Naive thymus-derived CD4-positive, alpha-beta T cell (primary cell): Measurements from ENCODE around the gene S100Z. TPM values are rescaled to one million over a fixed set of nuclear protein-coding genes. Genes with fewer than 3 reads are reported as not detected.
"Not testable (repeated sequence)": the region's sequence is repeated elsewhere in the genome, so short reads cannot be mapped to it uniquely, and the experiment has no call there.

Experiments used
- ATAC-seq: fragments of 150-1000 bp; cut with Tn5 transposase; 2 replicates; pipeline ENCODE4 v1.10.0; 2021; ENCODE audit warnings: mild to moderate bottlenecking, moderate library complexity
- CTCF ChIA-PET: fragments of 350-600 bp; sonication (Branson Sonifier 250); formaldehyde crosslinking; loops from one replicate; lab custom pipeline; 2021; ENCODE audit warnings: antibody characterized with exemption; lab: Charles Lee
- POLR2A ChIA-PET: fragments of 350-600 bp; sonication (Branson Sonifier 250); formaldehyde crosslinking; loops from one replicate; lab custom pipeline; 2021; ENCODE audit warnings: antibody characterized with exemption, inconsistent platforms; lab: Charles Lee
- DNase-seq, 9 donors: peaks; one replicate each; pipeline versions ENCODE4 v3.0.0 to v3.0.0-alpha.2; 2020 to 2022; ENCODE audit warnings: mixed read lengths in 1 of 9
- H3K27ac ChIP-seq: one replicate; pipeline ENCODE4 v1.7.0; 2013; ENCODE audit warnings: mild to moderate bottlenecking, low read depth, low read length, moderate library complexity
- H3K27me3 ChIP-seq, 2 donors: one replicate each; pipeline ENCODE4 v1.7.0; 2013; ENCODE audit warnings: low read length in 2 of 2, mild to moderate bottlenecking in 2 of 2, moderate library complexity in 2 of 2; ENCODE audit not compliant: control insufficient read depth in 2 of 2, insufficient read depth in 2 of 2
- H3K36me3 ChIP-seq, 3 experiments: 1 replicate in 2 of 3; 2 replicates in 1 of 3; pipeline ENCODE4 v1.7.0; 2013; ENCODE audit warnings: low read length in 3 of 3, mild to moderate bottlenecking in 3 of 3, moderate library complexity in 1 of 3; ENCODE audit not compliant: insufficient read depth in 3 of 3, control insufficient read depth in 2 of 3
- H3K4me1 ChIP-seq, 2 donors: one replicate each; pipeline ENCODE4 v1.7.0; 2013; ENCODE audit warnings: low read length in 2 of 2, mild to moderate bottlenecking in 2 of 2, moderate library complexity in 1 of 2; ENCODE audit not compliant: control insufficient read depth in 2 of 2, insufficient read depth in 2 of 2
- H3K4me3 ChIP-seq: 2 replicates; pipeline ENCODE4 v1.7.0; 2013; ENCODE audit warnings: mild to moderate bottlenecking, low read length
- H3K9me3 ChIP-seq, 3 experiments: 1 replicate in 2 of 3; 2 replicates in 1 of 3; pipeline ENCODE4 v1.7.0; 2013; ENCODE audit warnings: low read length in 3 of 3; ENCODE audit not compliant: control insufficient read depth in 2 of 3
- H3K27ac Mint-ChIP-seq, 9 donors: one replicate each; pipeline ENCODE4 v1.8.0; 2020 to 2022; ENCODE audit warnings: mixed read lengths in 9 of 9, mild to moderate bottlenecking in 8 of 9, moderate library complexity in 5 of 9, inconsistent platforms in 2 of 9
- H3K27me3 Mint-ChIP-seq, 5 donors: one replicate each; pipeline ENCODE4 v1.8.0; 2021 to 2022; ENCODE audit warnings: mixed read lengths in 5 of 5, mild to moderate bottlenecking in 1 of 5
- H3K36me3 Mint-ChIP-seq, 5 donors: one replicate each; pipeline ENCODE4 v1.8.0; 2020 to 2022; ENCODE audit warnings: mixed read lengths in 5 of 5, mild to moderate bottlenecking in 3 of 5, inconsistent platforms in 1 of 5
- H3K4me1 Mint-ChIP-seq, 7 donors: one replicate each; pipeline ENCODE4 v1.8.0; 2020 to 2022; ENCODE audit warnings: mixed read lengths in 7 of 7, mild to moderate bottlenecking in 3 of 7, inconsistent platforms in 1 of 7
- H3K4me3 Mint-ChIP-seq, 10 donors: one replicate each; pipeline ENCODE4 v1.8.0; 2020 to 2022; ENCODE audit warnings: mild to moderate bottlenecking in 10 of 10, mixed read lengths in 10 of 10, moderate library complexity in 6 of 10, inconsistent platforms in 2 of 10
- H3K9me3 Mint-ChIP-seq, 11 donors: one replicate each; pipeline ENCODE4 v1.8.0; 2020 to 2022; ENCODE audit warnings: mixed read lengths in 11 of 11, mild to moderate bottlenecking in 4 of 11, inconsistent platforms in 1 of 11, moderate library complexity in 1 of 11
- intact Hi-C, 2 donors: fragments of 100-400 bp; cut with micrococcal nuclease; formaldehyde crosslinking; loops; one replicate each; pipeline ENCODE4 v1.15.1; 2023
- polyA plus RNA-seq, 2 donors: library from polyadenylated mRNA; unstranded; fragments of 300-500 nt; fragmentation: Illumina TruSeq; gene quantifications; one replicate each; pipeline ENCODE4 v1.2.3, GENCODE V29; 2021
- total RNA-seq, 6 experiments: library from RNA in 5 of 6; stranded (reverse) in 5 of 6; gene quantifications; 1 replicate in 5 of 6; 2 replicates in 1 of 6; pipeline ENCODE4 v1.2.3 and lab custom pipeline; 2021 to 2026

The S100Z gene
- total and polyA plus RNA-seq, 7 experiments from 2014 or later, result 1.3 to 5.3 (median 4.2) TPM; not detected in 4

- intact Hi-C loops, result no loop called here
- H3K27me3 Mint-ChIP-seq, result peaks cover 0 to 24% (median 8%) of the 10 kb centered on the region in 5 donors
- ChIA-PET CTCF (interaction anchor here (0.7 to 1.2 kb wide), 2 partner anchors 67 to 1478 kb away, joined by 3 to 4 read pairs; no protein-coding TSS in a partner anchor), POLR2A (no interaction called here)
- no peak overlapping the region for H3K4me3 Mint-ChIP-seq
- Histone ChIP-seq H3K4me1 (no peaks in the 10 kb centered on the region), H3K4me3 (no peak overlapping the region), H3K9me3 (no peaks in the 10 kb centered on the region), H3K27me3 (no peaks in the 10 kb centered on the region), H3K36me3 (no peaks in the 10 kb centered on the region), H3K27ac (no peak overlapping the region)
- H3K36me3 Mint-ChIP-seq, result peaks cover 0 to 4% (median 3%) of the 10 kb centered on the region in 5 donors
- no peak for DNase-seq
- peaks cover 0 to 4% (median 0%) of the 10 kb centered on the region in 7 donors for H3K4me1 Mint-ChIP-seq
- no peak for ATAC-seq
- H3K27ac Mint-ChIP-seq, result no peak overlapping the region
- H3K9me3 Mint-ChIP-seq, result no peaks in the 10 kb centered on the region
Observed at GRCh38 chr5:76841361-76841760, 8.5 kb upstream of the S100Z start.

- peaks cover 0 to 4% (median 3%) of the 10 kb centered on the region in 5 donors for H3K36me3 Mint-ChIP-seq
- H3K4me1 Mint-ChIP-seq, result peaks cover 13 to 17% (median 13%) of the 10 kb centered on the region in 7 donors
- H3K4me1 ChIP-seq, result peaks cover 0 to 20% of the 10 kb centered on the region in 2 donors
- intact Hi-C loops, result no loop called here
- DNase-seq, result no peak
- no peaks in the 10 kb centered on the region for H3K9me3 ChIP-seq
- ChIA-PET POLR2A (no interaction called here), CTCF (no interaction called here)
- H3K9me3 Mint-ChIP-seq, result no peaks in the 10 kb centered on the region
- no peak for ATAC-seq
- H3K27ac Mint-ChIP-seq, result no peak overlapping the region
- no peaks in the 10 kb centered on the region for H3K36me3 ChIP-seq
- no peak overlapping the region for H3K4me3 Mint-ChIP-seq
- H3K27ac ChIP-seq, result no peak overlapping the region
- H3K27me3 ChIP-seq, result no peaks in the 10 kb centered on the region
- H3K4me3 ChIP-seq, result no peak overlapping the region
- peaks cover 0 to 16% (median 4%) of the 10 kb centered on the region in 5 donors for H3K27me3 Mint-ChIP-seq
Observed at GRCh38 chr5:76845890-76846289, 3.9 kb upstream of the S100Z start.

- Mint-ChIP-seq H3K27me3 (peaks cover 0 to under 1% (median 0%) of the 10 kb centered on the region in 5 donors), H3K36me3 (peaks cover 0 to 31% (median 0%) of the 10 kb centered on the region in 5 donors), H3K9me3 (peaks cover 0 to 15% (median 0%) of the 10 kb centered on the region in 11 donors), H3K27ac (peak overlapping the region in 8 of 9 donors; percentile 13 to 94 (median 76)), H3K4me3 (peak overlapping the region in 8 of 10 donors; percentile 7 to 80 (median 62)), H3K4me1 (peaks cover 26 to 52% (median 43%) of the 10 kb centered on the region in 7 donors)
- Histone ChIP-seq H3K4me3 (no peak overlapping the region), H3K4me1 (peaks cover 6 to 33% of the 10 kb centered on the region in 2 donors), H3K36me3 (no peaks in the 10 kb centered on the region), H3K27me3 (no peaks in the 10 kb centered on the region), H3K9me3 (no peaks in the 10 kb centered on the region), H3K27ac (no peak overlapping the region)
- no peak for DNase-seq
- ATAC-seq, result no peak
- intact Hi-C loops, result loop anchor here (1.0 to 10.0 kb wide), 2 partner anchors 31 to 136 kb away; partner anchors contain the start of genes F2R (in 1 of the 2) and F2RL1 (in 1 of the 2)
- POLR2A ChIA-PET, result no interaction called here
- CTCF ChIA-PET, result no interaction called here
Observed at GRCh38 chr5:76850543-76851145, 830 bp downstream of the S100Z start.

DNA sequence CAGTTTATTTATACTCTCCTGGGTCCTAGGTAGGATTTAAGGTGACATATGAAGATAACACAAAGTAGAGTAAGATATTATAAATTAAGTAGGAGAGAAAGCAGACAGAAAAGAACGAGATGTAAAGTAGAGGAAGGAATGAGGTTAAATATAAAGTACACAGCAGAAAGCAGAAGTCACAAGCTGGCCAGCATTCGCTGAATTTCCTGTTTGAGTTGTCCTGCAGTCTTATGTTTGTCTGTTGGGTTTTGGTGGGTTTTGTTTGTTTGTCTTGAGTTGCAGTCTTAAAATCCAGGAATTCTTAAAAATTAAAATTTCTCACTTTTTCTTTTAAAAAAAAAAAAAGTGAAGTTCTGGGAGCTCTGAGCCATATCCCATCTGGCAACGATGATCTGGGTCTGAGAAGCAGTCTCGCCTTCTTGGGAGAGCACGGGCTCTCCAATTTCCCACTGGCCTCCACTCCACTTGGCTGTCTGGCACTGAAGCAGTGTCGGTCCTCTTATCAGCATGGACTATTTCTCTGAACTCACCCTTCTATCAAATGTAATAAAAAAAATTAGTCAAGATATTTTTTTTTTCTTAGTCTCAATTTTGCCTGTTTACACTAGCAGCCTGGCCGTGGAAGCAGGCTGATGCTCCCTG is 2.0 kb downstream of the S100Z start:
- Mint-ChIP-seq H3K36me3 (peaks cover 0 to 43% (median 0%) of the 10 kb centered on the region in 5 donors), H3K4me3 (peak overlapping the region in 2 of 10 donors; percentile 59 to 76), H3K4me1 (peaks cover 35 to 64% (median 55%) of the 10 kb centered on the region in 7 donors), H3K9me3 (peaks cover 0 to 23% (median 0%) of the 10 kb centered on the region in 11 donors), H3K27ac (peak overlapping the region in 3 of 9 donors; percentile 78 to 81 (median 80)), H3K27me3 (no peaks in the 10 kb centered on the region)
- H3K4me3 ChIP-seq, result no peak overlapping the region
- H3K36me3 ChIP-seq, result no peaks in the 10 kb centered on the region
- no peaks in the 10 kb centered on the region for H3K9me3 ChIP-seq
- H3K4me1 ChIP-seq, result peaks cover 18 to 44% of the 10 kb centered on the region in 2 donors
- no peaks in the 10 kb centered on the region for H3K27me3 ChIP-seq
- ChIA-PET POLR2A (interaction anchor here (0.6 kb wide), 1 partner anchor 138 kb away, joined by 4 read pairs; no protein-coding TSS in a partner anchor), CTCF (no interaction called here)
- ATAC-seq (no peak), DNase-seq (no peak)
- intact Hi-C loops, result loop anchor here in 1 of 2 donors (10.0 kb wide), 1 partner anchor 137 kb away; the partner anchor contains the start of gene F2R
- no peak overlapping the region for H3K27ac ChIP-seq

GRCh38 chr5:76852772-76853171 is 3.0 kb downstream of the S100Z start:
- Mint-ChIP-seq H3K27ac (peak overlapping the region in 3 of 9 donors; percentile 14 to 78 (median 18)), H3K27me3 (no peaks in the 10 kb centered on the region), H3K4me1 (peaks cover 37 to 66% (median 58%) of the 10 kb centered on the region in 7 donors), H3K9me3 (peaks cover 0 to 23% (median 0%) of the 10 kb centered on the region in 11 donors), H3K36me3 (peaks cover 0 to 44% (median 0%) of the 10 kb centered on the region in 5 donors), H3K4me3 (no peak overlapping the region)
- ChIA-PET CTCF (no interaction called here), POLR2A (no interaction called here)
- Histone ChIP-seq H3K27me3 (no peaks in the 10 kb centered on the region), H3K4me3 (no peak overlapping the region), H3K4me1 (peaks cover 21 to 48% of the 10 kb centered on the region in 2 donors), H3K27ac (no peak overlapping the region), H3K36me3 (no peaks in the 10 kb centered on the region), H3K9me3 (no peaks in the 10 kb centered on the region)
- intact Hi-C loops, result loop anchor here in 1 of 2 donors (10.0 kb wide), 1 partner anchor 138 kb away; the partner anchor contains the start of gene F2R
- DNase-seq (no peak), ATAC-seq (no peak)

DNA sequence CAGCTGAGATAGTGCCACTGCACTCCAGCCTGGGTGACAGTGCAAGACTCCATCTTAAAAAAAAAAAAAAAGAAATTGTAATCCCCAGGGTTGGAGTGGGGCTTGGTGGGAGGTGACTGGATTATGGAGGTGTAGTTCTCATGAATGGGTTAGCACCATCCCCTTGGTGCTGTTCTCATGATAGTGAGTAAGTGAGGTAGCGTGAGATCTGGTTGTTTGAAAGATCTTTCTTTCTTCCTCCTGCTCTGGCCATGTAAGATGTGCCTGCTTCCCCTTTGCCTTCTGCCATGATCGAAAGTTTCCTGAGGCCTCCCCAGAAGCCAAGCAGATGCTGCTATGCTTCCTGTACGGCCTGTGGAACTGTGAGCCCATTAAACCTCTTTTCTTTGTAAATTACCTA is 3.9 kb downstream of the S100Z start:
- H3K4me1 ChIP-seq, result peaks cover 21 to 48% of the 10 kb centered on the region in 2 donors
- H3K4me1 Mint-ChIP-seq, result peaks cover 37 to 66% (median 58%) of the 10 kb centered on the region in 7 donors
- POLR2A ChIA-PET, result not testable (repeated sequence)

More for the DNA sequence above, 3.9 kb downstream of the S100Z start:
- H3K27me3 Mint-ChIP-seq, H3K4me3 ChIP-seq, H3K36me3 ChIP-seq, ATAC-seq, H3K27me3 ChIP-seq, DNase-seq, CTCF ChIA-PET, H3K9me3 ChIP-seq, H3K27ac ChIP-seq: not testable (repeated sequence)
- intact Hi-C loops, result loop anchor here in 1 of 2 donors (10.0 kb wide), 1 partner anchor 139 kb away; the partner anchor contains the start of gene F2R
- H3K36me3 Mint-ChIP-seq, result peaks cover 0 to 44% (median 0%) of the 10 kb centered on the region in 5 donors
- peak overlapping the region in 5 of 9 donors; percentile 2 to 25 (median 13) for H3K27ac Mint-ChIP-seq
- peaks cover 0 to 23% (median 0%) of the 10 kb centered on the region in 11 donors for H3K9me3 Mint-ChIP-seq
- H3K4me3 Mint-ChIP-seq, result peak overlapping the region in 2 of 10 donors; percentile 6 to 9
